LoVo (cell line): Measurements from ENCODE around the gene SAP130.

ENCODE experiments used
- DNase-seq: peaks from one replicate; pipeline ENCODE4 v3.0.0-alpha.2; 2016; ENCODE audit warnings: low spot score

SAP130 gene

GRCh38 chr2:128027801-128028667 lies at the start of gene SAP130:
TSS of gene SAP130 (minus strand) at chr2:128028059. CDS start at chr2:128026292, 1,767 bp downstream.
- peak; percentile 98 for DNase-seq

GRCh38 chr2:128076461-128077106 lies 48.7 kb upstream of the SAP130 start:
- no peak for DNase-seq

GRCh38 chr2:128073278-128073677 lies 45.4 kb upstream of the SAP130 start:
- DNase-seq = no peak

GRCh38 chr2:128069769-128070168 lies 41.9 kb upstream of the SAP130 start:
- DNase-seq = peak; percentile 78

GRCh38 chr2:128064353-128064752 lies 36.5 kb upstream of the SAP130 start:
- no peak for DNase-seq

GRCh38 chr2:128062571-128062970 lies 34.7 kb upstream of the SAP130 start:
- no peak for DNase-seq

GRCh38 chr2:128058114-128058513 lies 30.3 kb upstream of the SAP130 start:
- DNase-seq = no peak

- DNase-seq = no peak
Observed at GRCh38 chr2:128057334-128057733, 29.5 kb upstream of the SAP130 start.

- DNase-seq = no peak
Observed at GRCh38 chr2:128054104-128054885, 26.4 kb upstream of the SAP130 start.

- no peak for DNase-seq
Observed at GRCh38 chr2:128053331-128053730, 25.5 kb upstream of the SAP130 start.

GRCh38 chr2:128043041-128043440 lies 15.2 kb upstream of the SAP130 start:
- no peak for DNase-seq

GRCh38 chr2:128041561-128041960 lies 13.7 kb upstream of the SAP130 start:
- DNase-seq = no peak

GRCh38 chr2:128040166-128040771 lies 12.4 kb upstream of the SAP130 start:
- DNase-seq = no peak

- no peak for DNase-seq
Observed at GRCh38 chr2:128039535-128039934, 11.7 kb upstream of the SAP130 start.

- DNase-seq = no peak
Observed at GRCh38 chr2:128038411-128038810, 10.6 kb upstream of the SAP130 start.

GRCh38 chr2:128037649-128038048 lies 9.8 kb upstream of the SAP130 start:
- DNase-seq = no peak

GRCh38 chr2:128036748-128037607 lies 9.1 kb upstream of the SAP130 start:
- DNase-seq = no peak

- no peak for DNase-seq
Observed at GRCh38 chr2:128032092-128032491, 4.2 kb upstream of the SAP130 start.

- no peak for DNase-seq
Observed at GRCh38 chr2:128028668-128029054, 802 bp upstream of the SAP130 start.

GRCh38 chr2:128027278-128027800 lies 520 bp downstream of the SAP130 start:
- peak; percentile 97 for DNase-seq
